ENCODE results near the gene E4F1. TPM values are rescaled to one million over a fixed set of nuclear protein-coding genes. Genes with fewer than 3 reads are reported as not detected.

E4F1 gene
- total and polyA plus RNA-seq, 8 donors: 8.7 to 48.4 (median 9.9) TPM

GRCh38 chr16:2270588-2271470, 47.4 kb downstream of the E4F1 start:
- intact Hi-C loops (cut with DNase I): no loop called here
- no peak for ATAC-seq

GRCh38 chr16:2271848-2272461, 48.6 kb downstream of the E4F1 start:
- intact Hi-C loops (cut with DNase I): no loop called here
- FAIRE-seq: no peak
- peak in 1 of 6 donors; percentile 21 for DNase-seq

More at GRCh38 chr16:2270588-2271470, 47.4 kb downstream of the E4F1 start:
- TF ChIP-seq CTCF (IDR thresholded peaks at IDR 0.05): no peak
- WGBS, 2 donors: 80 to 87% methylated on average over 11 to 15 of the region's 15 CpGs
- Histone ChIP-seq H3K36me3 (no peaks in the 10 kb centered on the region), H3K9me3 (no peaks in the 10 kb centered on the region), H3K27ac (no peak overlapping the region), H3K4me3 (no peak overlapping the region), H3K27me3 (no peaks in the 10 kb centered on the region), H3K4me1 (peaks cover 4 to 14% (median 8%) of the 10 kb centered on the region in 3 donors)
- DNase-seq: peak in 1 of 6 donors; percentile 40
- FAIRE-seq: no peak

GRCh38 chr16:2273484-2273883, 50.1 kb downstream of the E4F1 start:
- intact Hi-C loops (cut with DNase I): no loop called here
- H3K27me3 ChIP-seq: no peaks in the 10 kb centered on the region
- no peak for TF ChIP-seq CTCF (IDR thresholded peaks at IDR 0.05)
- H3K4me1 ChIP-seq: peaks cover 0 to 7% (median 4%) of the 10 kb centered on the region in 3 donors
- no peak overlapping the region for H3K4me3 ChIP-seq
- no peak for DNase-seq
- H3K27ac ChIP-seq: no peak overlapping the region
- FAIRE-seq: no peak
- 72 to 75% methylated on average over 16 of the region's 16 CpGs for WGBS, 2 donors
- H3K9me3 ChIP-seq: no peaks in the 10 kb centered on the region
- H3K36me3 ChIP-seq: no peaks in the 10 kb centered on the region
- no peak for ATAC-seq

More at GRCh38 chr16:2271848-2272461, 48.6 kb downstream of the E4F1 start:
- no peaks in the 10 kb centered on the region for H3K9me3 ChIP-seq
- H3K27ac ChIP-seq: no peak overlapping the region
- no peak for TF ChIP-seq CTCF (IDR thresholded peaks at IDR 0.05)
- peaks cover 0 to 7% (median 4%) of the 10 kb centered on the region in 3 donors for H3K4me1 ChIP-seq
- no peak for ATAC-seq
- H3K27me3 ChIP-seq: no peaks in the 10 kb centered on the region
- H3K4me3 ChIP-seq: no peak overlapping the region
- no peaks in the 10 kb centered on the region for H3K36me3 ChIP-seq
- 83 to 90% methylated on average over 12 to 14 of the region's 14 CpGs for WGBS, 2 donors

DNA sequence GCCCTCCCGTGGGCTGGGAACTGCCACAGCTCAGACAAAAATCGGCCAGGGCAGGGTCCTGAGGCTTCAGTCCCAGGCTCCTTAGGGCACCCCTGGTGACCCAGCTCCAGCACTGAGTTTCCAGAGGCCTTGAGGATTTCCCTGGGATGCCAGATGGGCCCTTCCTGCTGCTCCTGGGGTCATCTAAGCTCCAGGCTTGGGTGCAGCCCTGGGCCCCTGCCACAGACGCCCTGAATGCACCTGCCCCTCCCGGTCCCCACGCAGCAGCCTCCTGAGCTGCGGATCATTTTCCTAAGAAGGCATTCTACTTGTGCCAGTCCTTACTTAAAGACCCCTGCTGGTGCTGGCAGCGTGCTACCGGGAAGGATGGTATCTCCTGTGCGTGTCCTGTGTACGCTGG, 50.5 kb downstream of the E4F1 start:
- 67 to 79% methylated on average over 10 of the region's 10 CpGs for WGBS, 2 donors
- Histone ChIP-seq H3K27ac (no peak overlapping the region), H3K4me1 (peaks cover 0 to 7% (median 4%) of the 10 kb centered on the region in 3 donors), H3K27me3 (no peaks in the 10 kb centered on the region), H3K9me3 (no peaks in the 10 kb centered on the region), H3K4me3 (no peak overlapping the region), H3K36me3 (no peaks in the 10 kb centered on the region)
- ATAC-seq (no peak), FAIRE-seq (no peak), DNase-seq (no peak)
- no peak for TF ChIP-seq CTCF (IDR thresholded peaks at IDR 0.05)
- intact Hi-C loops (cut with DNase I): no loop called here

Data from pancreas (tissue), 10 donors.